K562 (cell line): Measurements from ENCODE around the gene MAPKAPK2. TPM values are rescaled to one million over a fixed set of nuclear protein-coding genes. Genes with fewer than 3 reads are reported as not detected.

Source experiments
- ARID1B ChIP-seq: fragments of 450-650 bp; IDR thresholded peaks from 2 replicates; pipeline ENCODE4 v1.6.1; 2016; ENCODE audit warnings: antibody characterized with exemption, mild to moderate bottlenecking, inconsistent platforms
- BRD4 ChIP-seq: fragments of 200-600 bp; sonication (generic); IDR thresholded peaks from 2 replicates; pipeline ENCODE4 v1.6.1; 2017; ENCODE audit warnings: inconsistent platforms
- CBX2 ChIP-seq: fragments of 200-600 bp; sonication (generic); IDR thresholded peaks from one replicate; pipeline ENCODE4 v1.6.1; 2012; ENCODE audit warnings: mild to moderate bottlenecking, low read length, inconsistent platforms; ENCODE audit not compliant: insufficient read depth, poor library complexity, severe bottlenecking
- CC2D1A ChIP-seq: fragments of 450-650 bp; IDR thresholded peaks from 2 replicates; pipeline ENCODE4 v1.6.1; 2017; ENCODE audit warnings: mild to moderate bottlenecking
- CTBP1 ChIP-seq: fragments of 450-650 bp; IDR thresholded peaks from 2 replicates; pipeline ENCODE4 v1.6.1; 2016; ENCODE audit warnings: borderline replicate concordance
- ESRRA ChIP-seq: fragments of 450-650 bp; IDR thresholded peaks from 2 replicates; pipeline ENCODE4 v1.6.1; 2014; ENCODE audit warnings: low read depth, mild to moderate bottlenecking, moderate library complexity, borderline replicate concordance
- GTF2A2 ChIP-seq: IDR thresholded peaks from 2 replicates; pipeline ENCODE4 v1.6.1; 2016; ENCODE audit warnings: mild to moderate bottlenecking, missing genetic modification characterization, missing compliant biosample characterization
- GTF2B ChIP-seq: IDR thresholded peaks from 2 replicates; pipeline ENCODE4 v1.6.1; 2011; ENCODE audit not compliant: insufficient read length; ENCODE audit errors: extremely low read depth
- HNRNPUL1 ChIP-seq: fragments of 200-400 bp; formaldehyde crosslinking; IDR thresholded peaks from 2 replicates; pipeline ENCODE4 v1.6.1; 2017; ENCODE audit warnings: low read length
- KDM2B ChIP-seq: fragments of 250-450 bp; sonication (Bioruptor Pico); IDR thresholded peaks from 2 replicates; pipeline ENCODE4 v1.8.0; 2021; ENCODE audit warnings: mild to moderate bottlenecking, moderate library complexity
- MED1 ChIP-seq: sonication (generic); formaldehyde crosslinking; IDR thresholded peaks from 2 replicates; pipeline ENCODE4 v1.8.1; 2023; ENCODE audit warnings: missing genetic modification reagents, borderline replicate concordance
- NCOA2 ChIP-seq, 2 experiments: fragments of 450-650 bp; IDR thresholded peaks; 2 replicates each; pipeline ENCODE4 v1.6.1; 2018; ENCODE audit warnings: mild to moderate bottlenecking in 2 of 2, moderate library complexity in 1 of 2; ENCODE audit not compliant: partially characterized antibody in 2 of 2
- NCOR1 ChIP-seq: fragments of 450-650 bp; IDR thresholded peaks from 2 replicates; pipeline ENCODE4 v1.6.1; 2016; ENCODE audit warnings: mild to moderate bottlenecking, moderate library complexity
- SETDB1 ChIP-seq: IDR thresholded peaks from one replicate; pipeline ENCODE4 v1.6.1; 2012; ENCODE audit warnings: low read length, control low read depth, inconsistent platforms
- ZFP1 ChIP-seq: fragments of 450-650 bp; formaldehyde crosslinking; IDR thresholded peaks from 2 replicates; pipeline ENCODE4 v1.4.0; 2020; ENCODE audit warnings: mild to moderate bottlenecking, mixed read lengths
- ZNF445 ChIP-seq: fragments of 250-450 bp; sonication (Bioruptor Pico); IDR thresholded peaks from 2 replicates; pipeline ENCODE4 v1.4.0; 2020; ENCODE audit warnings: low read depth, mild to moderate bottlenecking, moderate library complexity
- ZNF518B ChIP-seq: fragments of 250-450 bp; sonication (Bioruptor Pico); IDR thresholded peaks from 2 replicates; pipeline ENCODE4 v1.5.0; 2021; ENCODE audit warnings: mild to moderate bottlenecking, moderate library complexity
- ZNF740 ChIP-seq, 3 experiments: fragments of 200-800 bp in 1 of 3; sonication (Bioruptor generic) in 1 of 3; sonication (generic) in 1 of 3; formaldehyde crosslinking in 1 of 3; IDR thresholded peaks; 2 replicates each; pipeline versions ENCODE4 v1.6.1 to v1.8.0; 2016 to 2022; ENCODE audit warnings: mild to moderate bottlenecking in 2 of 3, missing compliant biosample characterization in 2 of 3, missing genetic modification characterization in 2 of 3, missing genetic modification reagents in 1 of 3
- polyA plus RNA-seq, 8 experiments: library from polyadenylated mRNA; depleted of rRNA in 4 of 8; stranded (reverse) in 5 of 8; unstranded in 3 of 8; fragments of >200 nt; fragmentation: Nextera tagmentation in 2 of 8; fragmentation: Illumina TruSeq in 1 of 8; extraction: Ambion mirVana in 2 of 8; extraction: Trizol in 1 of 8; gene quantifications; 2 replicates each; pipeline versions ENCODE4 v1.2.1 to v1.2.3, GENCODE V29; 2011 to 2014; ENCODE audit warnings: inconsistent platforms in 1 of 8, missing spikeins in 1 of 8
- total RNA-seq, 7 experiments: library from RNA; depleted of rRNA in 6 of 7; stranded (reverse); fragments of >200 nt in 6 of 7; fragmentation: Illumina TruSeq in 2 of 7; extraction: Trizol in 2 of 7; gene quantifications; 2 replicates each; pipeline versions ENCODE4 v1.2.1 to v1.2.3, GENCODE V29; 2011 to 2021; ENCODE audit warnings: low replicate concordance in 1 of 7
- TF ChIP-seq, protein P1 (sequence below): sonication (generic); formaldehyde crosslinking; IDR thresholded peaks from 2 replicates; pipeline ENCODE4 v1.9.0; 2022; ENCODE audit warnings: mild to moderate bottlenecking, missing genetic modification reagents
- TF ChIP-seq, protein P2 (sequence below), 2 experiments: IDR thresholded peaks; 2 replicates each; pipeline ENCODE4 v1.6.1; 2012; ENCODE audit warnings: improper control_type of control experiment in 2 of 2, low read depth in 2 of 2, low read length in 2 of 2, borderline replicate concordance in 1 of 2

The MAPKAPK2 gene
- total and polyA plus RNA-seq, 9 of the 15 experiments (the other 6 are each of a cell fraction or from before 2014, with no cell fraction given) = 0.63 to 94.2 (median 52.1) TPM

DNA sequence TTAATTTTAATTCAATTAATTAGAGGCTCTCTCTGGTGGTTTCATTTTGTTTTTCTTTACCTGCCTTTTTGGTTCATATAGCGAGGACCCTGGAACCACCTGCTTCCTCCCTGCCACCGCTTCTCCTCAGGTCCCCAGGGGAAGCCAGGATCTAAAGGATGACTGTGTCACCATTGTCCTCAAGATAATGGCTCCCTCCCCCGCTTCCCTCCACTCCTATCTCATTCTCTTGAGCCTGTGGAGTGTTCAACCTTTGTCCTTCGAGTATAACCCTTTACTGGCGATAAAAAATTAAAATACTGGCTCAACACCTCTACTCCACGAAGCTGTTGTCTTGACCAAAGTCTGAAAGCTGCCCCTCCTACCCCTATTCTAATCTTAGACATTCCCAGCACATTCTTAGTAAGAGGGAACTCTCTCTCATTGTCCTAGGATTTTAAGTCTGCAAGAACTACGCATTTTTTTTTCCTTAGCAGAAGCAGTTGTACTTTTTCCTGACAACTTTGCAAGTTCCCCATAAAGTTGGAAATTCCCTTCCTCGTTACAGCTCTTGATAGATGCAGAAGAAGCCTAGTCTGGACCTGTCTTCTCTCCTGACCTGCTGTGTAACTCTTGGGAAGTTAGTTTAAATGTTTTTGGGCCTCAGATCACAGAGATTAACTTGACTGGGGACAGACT, 12.6 kb upstream of the MAPKAPK2 start (continued):
- no peak; the same call in 1 of the 2 replicates for TF ChIP-seq CC2D1A
- TF ChIP-seq BRD4 = peak; percentile 88
- TF ChIP-seq ZNF740 (CRISPR knock-in tag; IDR thresholded peaks at IDR 0.05) = no peak
- no peak for TF ChIP-seq ZNF740 (tag; IDR thresholded peaks at IDR 0.05)
- no peak for TF ChIP-seq ZNF518B (CRISPR knock-in tag)
- TF ChIP-seq ARID1B = peak; percentile 94
- TF ChIP-seq NCOA2 (IDR thresholded peaks at IDR 0.05; ENCODE audit: partially characterized antibody in 2 of 2) = no peak
- TF ChIP-seq KDM2B (CRISPR knock-in tag) = no peak
- TF ChIP-seq MED1 (CRISPR knock-in tag) = no peak
- no peak for TF ChIP-seq GTF2B
- no peak for TF ChIP-seq ZNF445 (CRISPR knock-in tag)
- TF ChIP-seq NCOR1 = peak; percentile 88
- TF ChIP-seq, protein P1, sequence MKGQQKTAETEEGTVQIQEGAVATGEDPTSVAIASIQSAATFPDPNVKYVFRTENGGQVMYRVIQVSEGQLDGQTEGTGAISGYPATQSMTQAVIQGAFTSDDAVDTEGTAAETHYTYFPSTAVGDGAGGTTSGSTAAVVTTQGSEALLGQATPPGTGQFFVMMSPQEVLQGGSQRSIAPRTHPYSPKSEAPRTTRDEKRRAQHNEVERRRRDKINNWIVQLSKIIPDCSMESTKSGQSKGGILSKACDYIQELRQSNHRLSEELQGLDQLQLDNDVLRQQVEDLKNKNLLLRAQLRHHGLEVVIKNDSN (CRISPR knock-in tag) = no peak
- TF ChIP-seq GTF2A2 = no peak
- TF ChIP-seq HNRNPUL1 = no peak
- TF ChIP-seq SETDB1 = no peak
- no peak for TF ChIP-seq ZFP1 (CRISPR knock-in tag)
- peak; percentile 91 for TF ChIP-seq CTBP1
- TF ChIP-seq CBX2 = no peak
- TF ChIP-seq, protein P2, sequence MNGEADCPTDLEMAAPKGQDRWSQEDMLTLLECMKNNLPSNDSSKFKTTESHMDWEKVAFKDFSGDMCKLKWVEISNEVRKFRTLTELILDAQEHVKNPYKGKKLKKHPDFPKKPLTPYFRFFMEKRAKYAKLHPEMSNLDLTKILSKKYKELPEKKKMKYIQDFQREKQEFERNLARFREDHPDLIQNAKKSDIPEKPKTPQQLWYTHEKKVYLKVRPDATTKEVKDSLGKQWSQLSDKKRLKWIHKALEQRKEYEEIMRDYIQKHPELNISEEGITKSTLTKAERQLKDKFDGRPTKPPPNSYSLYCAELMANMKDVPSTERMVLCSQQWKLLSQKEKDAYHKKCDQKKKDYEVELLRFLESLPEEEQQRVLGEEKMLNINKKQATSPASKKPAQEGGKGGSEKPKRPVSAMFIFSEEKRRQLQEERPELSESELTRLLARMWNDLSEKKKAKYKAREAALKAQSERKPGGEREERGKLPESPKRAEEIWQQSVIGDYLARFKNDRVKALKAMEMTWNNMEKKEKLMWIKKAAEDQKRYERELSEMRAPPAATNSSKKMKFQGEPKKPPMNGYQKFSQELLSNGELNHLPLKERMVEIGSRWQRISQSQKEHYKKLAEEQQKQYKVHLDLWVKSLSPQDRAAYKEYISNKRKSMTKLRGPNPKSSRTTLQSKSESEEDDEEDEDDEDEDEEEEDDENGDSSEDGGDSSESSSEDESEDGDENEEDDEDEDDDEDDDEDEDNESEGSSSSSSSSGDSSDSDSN (IDR thresholded peaks at IDR 0.05; ENCODE audit: borderline replicate concordance in 1 of 2, low read depth in 2 of 2, low read length in 2 of 2) = 0 out of 4 replicates have a peak, but pooled peaks of 1 of the 2 experiments have one; percentile 34
- peak; percentile 65 for TF ChIP-seq ESRRA
